H1 (cell line): ENCODE results near the gene FGF4.

ENCODE experiments used
- CHD2 ChIP-seq: IDR thresholded peaks from 2 replicates; pipeline ENCODE4 v1.6.1; 2012; ENCODE audit warnings: low read length, improper control_type of control experiment
- EP300 ChIP-seq, 2 experiments: IDR thresholded peaks; 1 replicate in 1 of 2; 2 replicates in 1 of 2; pipeline ENCODE4 v1.6.1; 2011 to 2012; ENCODE audit warnings: low read depth in 2 of 2, low read length in 2 of 2, mild to moderate bottlenecking in 2 of 2, borderline replicate concordance in 1 of 2, inconsistent platforms in 1 of 2, moderate library complexity in 1 of 2
- JUN ChIP-seq: IDR thresholded peaks from 2 replicates; pipeline ENCODE4 v1.6.1; 2011; ENCODE audit warnings: low read depth, mild to moderate bottlenecking, improper control_type of control experiment, low read length
- JUND ChIP-seq: IDR thresholded peaks from 2 replicates; pipeline ENCODE4 v1.6.1; 2011; ENCODE audit warnings: mild to moderate bottlenecking, improper control_type of control experiment, low read length
- MAFK ChIP-seq: IDR thresholded peaks from 2 replicates; pipeline ENCODE4 v1.6.1; 2012; ENCODE audit warnings: low read depth, mild to moderate bottlenecking, improper control_type of control experiment, low read length
- POLR2AphosphoS5 ChIP-seq: IDR thresholded peaks from 2 replicates; pipeline ENCODE4 v1.6.1; 2011; ENCODE audit warnings: low read depth, low read length
- RAD21 ChIP-seq, 2 experiments: IDR thresholded peaks in 1 of 2; conservative IDR thresholded peaks in 1 of 2; 2 replicates each; pipeline ENCODE4 v1.6.1; 2011; ENCODE audit warnings: low read depth in 2 of 2, low read length in 2 of 2, improper control_type of control experiment in 1 of 2, inconsistent platforms in 1 of 2, mild to moderate bottlenecking in 1 of 2, moderate library complexity in 1 of 2
- SIN3A ChIP-seq, 2 experiments: IDR thresholded peaks in 1 of 2; conservative IDR thresholded peaks in 1 of 2; 2 replicates each; pipeline ENCODE4 v1.6.1; 2011 to 2012; ENCODE audit warnings: low read length in 2 of 2, improper control_type of control experiment in 1 of 2, low read depth in 1 of 2, mild to moderate bottlenecking in 1 of 2
- SIX5 ChIP-seq: IDR thresholded peaks from 2 replicates; pipeline ENCODE4 v1.6.1; 2011; ENCODE audit warnings: mild to moderate bottlenecking, low read depth, low read length
- SP1 ChIP-seq: IDR thresholded peaks from 2 replicates; pipeline ENCODE4 v1.6.1; 2011; ENCODE audit warnings: low read depth, low read length
- YY1 ChIP-seq: IDR thresholded peaks from 2 replicates; pipeline ENCODE4 v1.6.1; 2011; ENCODE audit warnings: low read depth, mild to moderate bottlenecking, low read length
- TF ChIP-seq, protein P1 (sequence below): IDR thresholded peaks from 2 replicates; pipeline ENCODE4 v1.6.1; 2011; ENCODE audit warnings: low read depth, mild to moderate bottlenecking, low read length; ENCODE audit not compliant: insufficient read depth
- TF ChIP-seq, protein P2 (sequence below), 3 experiments: IDR thresholded peaks; 1 replicate in 2 of 3; 2 replicates in 1 of 3; pipeline versions ENCODE4 v1.5.1 to v1.6.1; 2011; ENCODE audit warnings: low read length in 3 of 3, mild to moderate bottlenecking in 3 of 3, inconsistent platforms in 2 of 3, low read depth in 1 of 3, moderate library complexity in 1 of 3; ENCODE audit not compliant: insufficient read depth in 1 of 3; ENCODE audit errors: control extremely low read depth in 1 of 3

DNA sequence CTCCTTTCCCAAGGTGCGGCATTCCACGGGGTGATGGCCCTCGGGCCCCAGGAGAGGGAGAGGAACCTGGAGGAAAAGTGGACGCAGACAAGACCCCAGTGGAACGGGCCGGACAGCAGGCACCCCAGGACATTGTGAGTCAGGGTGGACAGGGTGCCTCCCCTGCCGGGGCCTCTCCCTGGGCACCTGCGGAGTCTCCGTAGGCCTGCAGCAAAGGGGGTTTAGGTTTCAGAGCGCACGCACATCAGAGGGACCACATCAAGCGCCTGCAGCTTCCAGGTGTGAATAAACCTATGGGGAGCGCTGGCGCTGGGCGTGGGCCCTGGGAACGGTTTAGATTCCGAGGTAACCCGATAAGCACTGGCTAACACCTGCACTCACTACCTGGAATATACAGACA lies 48.7 kb downstream of the FGF4 start:
- TF ChIP-seq RAD21 (IDR thresholded peaks at IDR 0.05 in 1 of 2, conservative IDR thresholded peaks at IDR 0.05 in 1 of 2; ENCODE audit: low read depth in 2 of 2, low read length in 2 of 2), result no peak
- TF ChIP-seq, protein P1, sequence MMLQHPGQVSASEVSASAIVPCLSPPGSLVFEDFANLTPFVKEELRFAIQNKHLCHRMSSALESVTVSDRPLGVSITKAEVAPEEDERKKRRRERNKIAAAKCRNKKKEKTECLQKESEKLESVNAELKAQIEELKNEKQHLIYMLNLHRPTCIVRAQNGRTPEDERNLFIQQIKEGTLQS, result no peak
- TF ChIP-seq SP1, result no peak
- TF ChIP-seq, protein P2, sequence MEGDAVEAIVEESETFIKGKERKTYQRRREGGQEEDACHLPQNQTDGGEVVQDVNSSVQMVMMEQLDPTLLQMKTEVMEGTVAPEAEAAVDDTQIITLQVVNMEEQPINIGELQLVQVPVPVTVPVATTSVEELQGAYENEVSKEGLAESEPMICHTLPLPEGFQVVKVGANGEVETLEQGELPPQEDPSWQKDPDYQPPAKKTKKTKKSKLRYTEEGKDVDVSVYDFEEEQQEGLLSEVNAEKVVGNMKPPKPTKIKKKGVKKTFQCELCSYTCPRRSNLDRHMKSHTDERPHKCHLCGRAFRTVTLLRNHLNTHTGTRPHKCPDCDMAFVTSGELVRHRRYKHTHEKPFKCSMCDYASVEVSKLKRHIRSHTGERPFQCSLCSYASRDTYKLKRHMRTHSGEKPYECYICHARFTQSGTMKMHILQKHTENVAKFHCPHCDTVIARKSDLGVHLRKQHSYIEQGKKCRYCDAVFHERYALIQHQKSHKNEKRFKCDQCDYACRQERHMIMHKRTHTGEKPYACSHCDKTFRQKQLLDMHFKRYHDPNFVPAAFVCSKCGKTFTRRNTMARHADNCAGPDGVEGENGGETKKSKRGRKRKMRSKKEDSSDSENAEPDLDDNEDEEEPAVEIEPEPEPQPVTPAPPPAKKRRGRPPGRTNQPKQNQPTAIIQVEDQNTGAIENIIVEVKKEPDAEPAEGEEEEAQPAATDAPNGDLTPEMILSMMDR (IDR thresholded peaks at IDR 0.05; ENCODE audit: control extremely low read depth in 1 of 3, insufficient read depth in 1 of 3, low read depth in 1 of 3, low read length in 3 of 3), result no peak
- no peak for TF ChIP-seq JUN
- TF ChIP-seq YY1, result no peak
- TF ChIP-seq SIN3A (conservative IDR thresholded peaks at IDR 0.05 in 1 of 2, IDR thresholded peaks at IDR 0.05 in 1 of 2; ENCODE audit: low read depth in 1 of 2, low read length in 2 of 2), result no peak
- TF ChIP-seq SIX5, result no peak
- no peak for TF ChIP-seq POLR2AphosphoS5
- no peak for TF ChIP-seq JUND
- TF ChIP-seq CHD2, result no peak
- no peak for TF ChIP-seq MAFK
- no peak for TF ChIP-seq EP300 (IDR thresholded peaks at IDR 0.05; ENCODE audit: borderline replicate concordance in 1 of 2, low read depth in 2 of 2, low read length in 2 of 2)
